Osteoblast (primary cell): ENCODE results near the gene MAPKAPK5. TPM values are rescaled to one million over a fixed set of nuclear protein-coding genes. Genes with fewer than 3 reads are reported as not detected.
"Not testable (repeated sequence)": the region's sequence is repeated elsewhere in the genome, so short reads cannot be mapped to it uniquely, and the experiment has no call there.

Experiments
- DNase-seq: peaks from one replicate; pipeline ENCODE4 v3.0.0; 2011; ENCODE audit warnings: low spot score, mixed read lengths; ENCODE audit not compliant: insufficient read length; ENCODE audit errors: missing footprints
- H2AFZ ChIP-seq: 2 replicates; pipeline ENCODE4 v1.6.0; 2011; ENCODE audit warnings: mild to moderate bottlenecking, low read length
- H3K27ac ChIP-seq: 2 replicates; pipeline ENCODE4 v1.5.1; 2011; ENCODE audit warnings: mild to moderate bottlenecking, low read depth, low read length, moderate library complexity
- H3K27me3 ChIP-seq: 2 replicates; pipeline ENCODE4 v1.6.0; 2012; ENCODE audit warnings: mild to moderate bottlenecking, control low read depth, inconsistent platforms, low read length, moderate library complexity; ENCODE audit not compliant: insufficient read depth
- H3K36me3 ChIP-seq: 2 replicates; pipeline ENCODE4 v1.5.1; 2011; ENCODE audit warnings: mild to moderate bottlenecking, low read length, control low read depth, moderate library complexity; ENCODE audit not compliant: insufficient read depth
- H3K4me1 ChIP-seq: 2 replicates; pipeline ENCODE4 v1.5.1; 2011; ENCODE audit warnings: mild to moderate bottlenecking, low read length, control low read depth, moderate library complexity; ENCODE audit not compliant: insufficient read depth
- H3K4me2 ChIP-seq: 2 replicates; pipeline ENCODE4 v1.6.0; 2011; ENCODE audit warnings: mild to moderate bottlenecking, low read length; ENCODE audit not compliant: insufficient read depth
- H3K4me3 ChIP-seq: fragments of 200-600 bp; sonication (generic); 3 replicates; pipeline ENCODE4 v1.5.1; 2012; ENCODE audit warnings: mild to moderate bottlenecking, low read length, inconsistent platforms; ENCODE audit not compliant: insufficient read depth
- H3K79me2 ChIP-seq: 2 replicates; pipeline ENCODE4 v1.6.0; 2012; ENCODE audit warnings: mild to moderate bottlenecking, low read length, control low read depth, inconsistent platforms; ENCODE audit not compliant: insufficient read depth
- H3K9me3 ChIP-seq: 2 replicates; pipeline ENCODE4 v1.5.1; 2011; ENCODE audit warnings: low read depth, low read length, control low read depth
- H4K20me1 ChIP-seq: 2 replicates; pipeline ENCODE4 v1.6.0; 2012; ENCODE audit warnings: mild to moderate bottlenecking, low read length, control low read depth; ENCODE audit not compliant: insufficient read depth
- total RNA-seq: library from RNA; depleted of rRNA; stranded (reverse); fragments of >200 nt; gene quantifications from 2 replicates; pipeline ENCODE4 v1.2.3, GENCODE V29; 2012
- TF ChIP-seq, protein P1 (sequence below): IDR thresholded peaks from 2 replicates; pipeline ENCODE4 v1.5.1; 2011; ENCODE audit warnings: mild to moderate bottlenecking, low read depth, low read length, moderate library complexity; ENCODE audit errors: extremely low read depth

The MAPKAPK5 gene
- total RNA-seq, 1 donor: 32.9 TPM

DNA sequence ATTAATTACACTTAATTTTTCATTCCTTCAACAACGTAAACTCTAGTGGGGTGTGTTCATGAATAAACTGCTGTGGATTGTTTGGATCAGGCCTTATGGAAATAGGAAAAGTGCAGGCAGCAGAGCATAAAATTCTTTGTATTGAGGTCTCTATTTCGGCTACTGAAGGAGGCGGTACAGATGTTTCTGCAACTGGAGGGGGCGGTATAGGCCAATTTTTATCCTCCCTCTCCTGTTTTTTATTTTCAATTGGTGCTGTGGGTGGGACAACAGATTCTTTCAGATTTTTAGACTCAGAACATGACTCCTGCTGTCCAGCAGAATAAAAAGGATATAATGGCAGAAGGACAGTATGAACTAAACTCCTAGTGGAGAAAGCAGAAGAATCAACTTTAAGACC lies 17.7 kb upstream of the MAPKAPK5 start:
- not testable (repeated sequence) for H3K9me3 ChIP-seq

DNA sequence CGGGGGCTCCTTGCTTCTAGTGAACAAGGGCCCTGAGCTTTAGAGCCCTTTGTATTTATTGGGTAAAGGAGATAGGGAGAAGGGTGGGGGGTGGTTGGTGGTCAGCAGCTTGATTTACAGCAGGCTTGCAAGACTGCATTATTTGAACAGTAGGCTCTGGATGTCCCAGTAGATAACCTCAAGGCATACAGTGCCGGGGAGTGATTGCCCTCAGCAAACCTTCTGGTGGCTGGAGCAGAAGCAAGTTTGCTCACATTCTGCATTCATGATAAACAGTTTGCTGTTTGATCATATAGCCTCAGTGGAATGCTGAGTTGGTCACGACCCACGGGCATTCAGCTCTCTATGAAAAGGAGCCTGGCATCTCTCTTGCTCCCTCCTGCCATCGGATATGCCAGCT lies 16.5 kb upstream of the MAPKAPK5 start:
- Histone ChIP-seq H3K36me3 (no peaks in the 10 kb centered on the region), H3K27me3 (peaks cover 16% of the 10 kb centered on the region), H3K27ac (no peak overlapping the region), H3K4me3 (no peak overlapping the region), H2AFZ (no peak overlapping the region), H3K4me1 (no peaks in the 10 kb centered on the region), H3K79me2 (no peaks in the 10 kb centered on the region), H3K4me2 (no peak overlapping the region), H4K20me1 (no peaks in the 10 kb centered on the region), H3K9me3 (no peaks in the 10 kb centered on the region)
- TF ChIP-seq, protein P1, sequence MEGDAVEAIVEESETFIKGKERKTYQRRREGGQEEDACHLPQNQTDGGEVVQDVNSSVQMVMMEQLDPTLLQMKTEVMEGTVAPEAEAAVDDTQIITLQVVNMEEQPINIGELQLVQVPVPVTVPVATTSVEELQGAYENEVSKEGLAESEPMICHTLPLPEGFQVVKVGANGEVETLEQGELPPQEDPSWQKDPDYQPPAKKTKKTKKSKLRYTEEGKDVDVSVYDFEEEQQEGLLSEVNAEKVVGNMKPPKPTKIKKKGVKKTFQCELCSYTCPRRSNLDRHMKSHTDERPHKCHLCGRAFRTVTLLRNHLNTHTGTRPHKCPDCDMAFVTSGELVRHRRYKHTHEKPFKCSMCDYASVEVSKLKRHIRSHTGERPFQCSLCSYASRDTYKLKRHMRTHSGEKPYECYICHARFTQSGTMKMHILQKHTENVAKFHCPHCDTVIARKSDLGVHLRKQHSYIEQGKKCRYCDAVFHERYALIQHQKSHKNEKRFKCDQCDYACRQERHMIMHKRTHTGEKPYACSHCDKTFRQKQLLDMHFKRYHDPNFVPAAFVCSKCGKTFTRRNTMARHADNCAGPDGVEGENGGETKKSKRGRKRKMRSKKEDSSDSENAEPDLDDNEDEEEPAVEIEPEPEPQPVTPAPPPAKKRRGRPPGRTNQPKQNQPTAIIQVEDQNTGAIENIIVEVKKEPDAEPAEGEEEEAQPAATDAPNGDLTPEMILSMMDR: no peak
- DNase-seq: no peak

More for the DNA sequence above, 17.7 kb upstream of the MAPKAPK5 start:
- H3K27me3 ChIP-seq: peaks cover 25% of the 10 kb centered on the region
- not testable (repeated sequence) for H3K4me3 ChIP-seq, H3K4me2 ChIP-seq, DNase-seq, H3K79me2 ChIP-seq, H3K27ac ChIP-seq, H2AFZ ChIP-seq, H4K20me1 ChIP-seq, H3K4me1 ChIP-seq, H3K36me3 ChIP-seq
- TF ChIP-seq, protein P1: peak; percentile 30

- H3K36me3 ChIP-seq: no peaks in the 10 kb centered on the region
- no peak overlapping the region for H3K27ac ChIP-seq
- no peak for DNase-seq
- peaks cover 16% of the 10 kb centered on the region for H3K27me3 ChIP-seq
- no peaks in the 10 kb centered on the region for H4K20me1 ChIP-seq
- H3K4me3 ChIP-seq: no peak overlapping the region
- no peak overlapping the region for H3K4me2 ChIP-seq
- TF ChIP-seq, protein P1: no peak
- H3K79me2 ChIP-seq: no peaks in the 10 kb centered on the region
- no peaks in the 10 kb centered on the region for H3K4me1 ChIP-seq
- no peak overlapping the region for H2AFZ ChIP-seq
- no peaks in the 10 kb centered on the region for H3K9me3 ChIP-seq
Observed at GRCh38 chr12:111826316-111826715, 15.7 kb upstream of the MAPKAPK5 start.

- H3K9me3 ChIP-seq: no peaks in the 10 kb centered on the region
- no peak overlapping the region for H3K27ac ChIP-seq
- TF ChIP-seq, protein P1: no peak
- no peaks in the 10 kb centered on the region for H3K4me1 ChIP-seq
- H3K27me3 ChIP-seq: peaks cover 13% of the 10 kb centered on the region
- no peak overlapping the region for H3K4me3 ChIP-seq
- no peak for DNase-seq
- no peaks in the 10 kb centered on the region for H4K20me1 ChIP-seq
- no peaks in the 10 kb centered on the region for H3K36me3 ChIP-seq
- H3K4me2 ChIP-seq: no peak overlapping the region
- H2AFZ ChIP-seq: no peak overlapping the region
- H3K79me2 ChIP-seq: no peaks in the 10 kb centered on the region
Observed at GRCh38 chr12:111826992-111827391, 15.0 kb upstream of the MAPKAPK5 start.
